GM12891 (cell line): ENCODE measurements around the gene ST13.

Experiments used
- PAX5 ChIP-seq: IDR thresholded peaks from 2 replicates; pipeline ENCODE4 v1.6.1; 2011; ENCODE audit warnings: low read length, moderate library complexity, mild to moderate bottlenecking; ENCODE audit not compliant: insufficient read depth, severe bottlenecking
- POLR2A ChIP-seq: IDR thresholded peaks from 2 replicates; pipeline ENCODE4 v1.6.1; 2011; ENCODE audit warnings: low read depth, low read length, control low read depth
- POLR2AphosphoS5 ChIP-seq: IDR thresholded peaks from 2 replicates; pipeline ENCODE4 v1.6.1; 2011; ENCODE audit warnings: low read depth, low read length, control low read depth
- POU2F2 ChIP-seq: IDR thresholded peaks from 2 replicates; pipeline ENCODE4 v1.6.1; 2011; ENCODE audit warnings: low read depth, mild to moderate bottlenecking, control low read depth, low read length, moderate library complexity
- SPI1 ChIP-seq: IDR thresholded peaks from 2 replicates; pipeline ENCODE4 v1.6.1; 2011; ENCODE audit warnings: low read depth, low read length, control low read depth
- TAF1 ChIP-seq: IDR thresholded peaks from 2 replicates; pipeline ENCODE4 v1.6.1; 2011; ENCODE audit warnings: low read depth, low read length, control low read depth

- TF ChIP-seq POLR2AphosphoS5 (no peak), POLR2A (no peak), TAF1 (no peak), SPI1 (peak; percentile 64), POU2F2 (no peak), PAX5 (no peak)
Measured at GRCh38 chr22:40855071-40855978, 1.1 kb downstream of the ST13 start.
